HEK293 (cell line): Measurements from ENCODE around the gene MEP1A.

Experiments
- CTCF ChIA-PET: fragments of 350-600 bp; formaldehyde crosslinking; extraction: SDS; loops from one replicate; lab custom pipeline; 2021; ENCODE audit warnings: antibody characterized with exemption; lab: Yijun Ruan, JAX
- POLR2A ChIA-PET: fragments of 300-600 bp; formaldehyde crosslinking; extraction: SDS; loops from one replicate; lab custom pipeline; 2020; ENCODE audit warnings: antibody characterized with exemption, inconsistent platforms; lab: Yijun Ruan, JAX
- H3K27ac ChIP-seq: fragments of 200-500 bp; sonication (Bioruptor generic); 2 replicates; pipeline ENCODE4 v1.5.1; 2014; ENCODE audit warnings: low read depth, low read length, control low read depth, inconsistent platforms; ENCODE audit errors: extremely low read depth
- H3K36me3 ChIP-seq, 2 experiments: fragments of 200-500 bp in 1 of 2; sonication (Bioruptor generic) in 1 of 2; 1 replicate in 1 of 2; 2 replicates in 1 of 2; pipeline ENCODE4 v1.5.1; 2014 to 2017; ENCODE audit warnings: inconsistent platforms in 2 of 2, low read length in 2 of 2; ENCODE audit not compliant: control insufficient read depth in 2 of 2, insufficient read depth in 1 of 2
- H3K4me1 ChIP-seq: fragments of 200-500 bp; sonication (Bioruptor generic); 2 replicates; pipeline ENCODE4 v1.5.1; 2014; ENCODE audit warnings: mild to moderate bottlenecking, low read length, inconsistent platforms; ENCODE audit not compliant: control insufficient read depth, insufficient read depth
- H3K4me3 ChIP-seq: 2 replicates; pipeline ENCODE4 v1.5.1; 2011; ENCODE audit warnings: low read depth, mild to moderate bottlenecking, control low read depth, low read length, moderate library complexity
- H3K9me3 ChIP-seq: fragments of 200-500 bp; sonication (Bioruptor generic); 2 replicates; pipeline ENCODE4 v1.5.1; 2014; ENCODE audit warnings: low read depth, low read length, inconsistent platforms; ENCODE audit not compliant: control insufficient read depth, insufficient read depth
- IKZF3 ChIP-seq: fragments of 450-650 bp; IDR thresholded peaks from 2 replicates; pipeline ENCODE4 v1.5.0; 2018; ENCODE audit warnings: missing biosample characterization, mild to moderate bottlenecking, missing genetic modification characterization, moderate library complexity
- MZF1 ChIP-seq: fragments of 450-650 bp; formaldehyde crosslinking; IDR thresholded peaks from 2 replicates; pipeline ENCODE4 v1.5.1; 2017; ENCODE audit warnings: missing biosample characterization, missing genetic modification characterization, borderline replicate concordance
- PATZ1 ChIP-seq: fragments of 450-650 bp; formaldehyde crosslinking; IDR thresholded peaks from 2 replicates; pipeline ENCODE4 v1.5.1; 2016; ENCODE audit warnings: missing biosample characterization, missing genetic modification characterization
- ZBTB17 ChIP-seq: fragments of 450-650 bp; formaldehyde crosslinking; IDR thresholded peaks from 2 replicates; pipeline ENCODE4 v1.5.1; 2016; ENCODE audit warnings: missing biosample characterization, missing genetic modification characterization
- ZNF2 ChIP-seq: fragments of 450-650 bp; formaldehyde crosslinking; IDR thresholded peaks from 2 replicates; pipeline ENCODE4 v1.5.1; 2016; ENCODE audit warnings: missing biosample characterization, missing genetic modification characterization
- ZNF239 ChIP-seq: fragments of 450-650 bp; formaldehyde crosslinking; IDR thresholded peaks from 2 replicates; pipeline ENCODE4 v1.5.1; 2016; ENCODE audit warnings: missing biosample characterization, missing genetic modification characterization
- ZNF311 ChIP-seq: fragments of 450-650 bp; formaldehyde crosslinking; IDR thresholded peaks from 2 replicates; pipeline ENCODE4 v1.5.1; 2017; ENCODE audit warnings: missing biosample characterization, missing genetic modification characterization, borderline replicate concordance
- ZNF324 ChIP-seq: fragments of 450-650 bp; formaldehyde crosslinking; IDR thresholded peaks from 2 replicates; pipeline ENCODE4 v1.5.1; 2016; ENCODE audit warnings: missing biosample characterization, missing genetic modification characterization
- ZNF473 ChIP-seq: fragments of 450-650 bp; formaldehyde crosslinking; IDR thresholded peaks from 2 replicates; pipeline ENCODE4 v1.5.1; 2017; ENCODE audit warnings: missing biosample characterization, missing genetic modification characterization
- ZNF513 ChIP-seq: fragments of 450-650 bp; IDR thresholded peaks from 2 replicates; pipeline ENCODE4 v1.5.1; 2018; ENCODE audit warnings: missing biosample characterization, missing genetic modification characterization
- ZNF555 ChIP-seq: fragments of 450-650 bp; formaldehyde crosslinking; conservative IDR thresholded peaks from 2 replicates; pipeline ENCODE4 v1.5.1; 2017; ENCODE audit warnings: missing biosample characterization, mild to moderate bottlenecking, missing genetic modification characterization, inconsistent platforms
- ZNF558 ChIP-seq: fragments of 450-650 bp; formaldehyde crosslinking; IDR thresholded peaks from 2 replicates; pipeline ENCODE4 v1.5.1; 2016; ENCODE audit warnings: missing biosample characterization, missing genetic modification characterization
- ZNF600 ChIP-seq: fragments of 450-650 bp; formaldehyde crosslinking; IDR thresholded peaks from 2 replicates; pipeline ENCODE4 v1.5.1; 2016; ENCODE audit warnings: missing biosample characterization, missing genetic modification characterization
- ZNF623 ChIP-seq: fragments of 450-650 bp; formaldehyde crosslinking; IDR thresholded peaks from 2 replicates; pipeline ENCODE4 v1.5.1; 2016; ENCODE audit warnings: missing biosample characterization, missing genetic modification characterization
- ZNF629 ChIP-seq: fragments of 450-650 bp; formaldehyde crosslinking; IDR thresholded peaks from 2 replicates; pipeline ENCODE4 v1.5.1; 2017; ENCODE audit warnings: missing biosample characterization, missing genetic modification characterization
- ZNF654 ChIP-seq: fragments of 450-650 bp; formaldehyde crosslinking; IDR thresholded peaks from 2 replicates; pipeline ENCODE4 v1.5.1; 2016; ENCODE audit warnings: low read depth, missing biosample characterization, missing genetic modification characterization
- ZNF660 ChIP-seq: fragments of 450-650 bp; IDR thresholded peaks from 2 replicates; pipeline ENCODE4 v1.5.1; 2018; ENCODE audit warnings: missing biosample characterization, mild to moderate bottlenecking, missing genetic modification characterization
- ZNF670 ChIP-seq: fragments of 450-650 bp; formaldehyde crosslinking; IDR thresholded peaks from 2 replicates; pipeline ENCODE4 v1.5.1; 2016; ENCODE audit warnings: missing biosample characterization, missing genetic modification characterization, low read depth
- ZNF692 ChIP-seq: fragments of 450-650 bp; formaldehyde crosslinking; IDR thresholded peaks from 2 replicates; pipeline ENCODE4 v1.5.1; 2016; ENCODE audit warnings: missing biosample characterization, missing genetic modification characterization
- ZNF701 ChIP-seq: fragments of 450-650 bp; formaldehyde crosslinking; IDR thresholded peaks from 2 replicates; pipeline ENCODE4 v1.5.1; 2016; ENCODE audit warnings: missing biosample characterization, missing genetic modification characterization
- ZNF76 ChIP-seq: fragments of 450-650 bp; formaldehyde crosslinking; IDR thresholded peaks from 2 replicates; pipeline ENCODE4; 2016; ENCODE audit warnings: low read depth, missing biosample characterization, missing genetic modification characterization, borderline replicate concordance
- ZNF768 ChIP-seq: fragments of 450-650 bp; formaldehyde crosslinking; IDR thresholded peaks from 2 replicates; pipeline ENCODE4 v1.5.1; 2018; ENCODE audit warnings: missing biosample characterization, mild to moderate bottlenecking, missing genetic modification characterization
- ZNF792 ChIP-seq: fragments of 450-650 bp; formaldehyde crosslinking; IDR thresholded peaks from 2 replicates; pipeline ENCODE4 v1.5.1; 2016; ENCODE audit warnings: missing biosample characterization, missing genetic modification characterization
- ZSCAN18 ChIP-seq: fragments of 450-650 bp; formaldehyde crosslinking; IDR thresholded peaks from 2 replicates; pipeline ENCODE4 v1.5.1; 2016; ENCODE audit warnings: missing biosample characterization, missing genetic modification characterization

The MEP1A gene

GRCh38 chr6:46781478-46782378, 11.5 kb upstream of the MEP1A start (continued):
- TF ChIP-seq ZNF654 (tag by site-specific recombination) (peak; percentile 77), ZNF473 (no peak), ZNF660 (tag by site-specific recombination) (peak; percentile 64; the same call in 1 of the 2 replicates)

GRCh38 chr6:46784535-46784934, 8.7 kb upstream of the MEP1A start:
- no peaks in the 10 kb centered on the region for H3K36me3 ChIP-seq
- TF ChIP-seq PATZ1 (tag by site-specific recombination) (no peak), MZF1 (tag by site-specific recombination) (no peak), ZNF792 (tag by site-specific recombination) (no peak), ZNF558 (no peak), ZNF768 (tag by site-specific recombination) (no peak), ZNF629 (tag by site-specific recombination) (no peak), ZNF623 (tag by site-specific recombination) (no peak), ZNF555 (tag by site-specific recombination) (no peak), ZNF600 (tag by site-specific recombination) (no peak)
- CTCF ChIA-PET: interaction anchor here (0.6 kb wide), 1 partner anchor 33 kb away, joined by 3 read pairs; no protein-coding TSS in a partner anchor
- H3K4me1 ChIP-seq: no peaks in the 10 kb centered on the region
- no peaks in the 10 kb centered on the region for H3K9me3 ChIP-seq
- H3K4me3 ChIP-seq: no peak overlapping the region
- no peak overlapping the region for H3K27ac ChIP-seq
- POLR2A ChIA-PET: no interaction called here

- TF ChIP-seq ZNF692 (tag by site-specific recombination) (no peak), ZNF701 (tag by site-specific recombination) (no peak), ZSCAN18 (tag by site-specific recombination) (no peak), ZNF239 (tag by site-specific recombination) (no peak), ZNF2 (no peak), ZNF76 (tag by site-specific recombination) (no peak), ZNF513 (no peak), ZBTB17 (tag by site-specific recombination) (no peak), IKZF3 (tag by site-specific recombination) (no peak), ZNF311 (tag by site-specific recombination) (no peak), ZNF324 (tag by site-specific recombination) (no peak), ZNF670 (tag by site-specific recombination) (no peak)
- Histone ChIP-seq H3K4me3 (no peak overlapping the region), H3K9me3 (no peaks in the 10 kb centered on the region), H3K36me3 (no peaks in the 10 kb centered on the region), H3K27ac (no peak overlapping the region), H3K4me1 (no peaks in the 10 kb centered on the region)
- CTCF ChIA-PET: interaction anchor here (0.6 to 0.9 kb wide), 3 partner anchors 54 to 723 kb away, joined by 3 to 4 read pairs (median 3); no protein-coding TSS in a partner anchor
- POLR2A ChIA-PET: no interaction called here
Observed at GRCh38 chr6:46787871-46788540, 5.2 kb upstream of the MEP1A start.
